Fibroblast of lung (primary cell): ENCODE results near the gene NFYC.

ENCODE experiments used
- EZH2 ChIP-seq: IDR thresholded peaks from 2 replicates; pipeline ENCODE4 v1.5.1; 2012; ENCODE audit warnings: low read length, control low read depth, mild to moderate bottlenecking; ENCODE audit errors: missing control alignments
- TF ChIP-seq, protein P1 (sequence below), 2 donors: IDR thresholded peaks in 1 of 2; conservative IDR thresholded peaks in 1 of 2; 1 replicate in 1 of 2; 2 replicates in 1 of 2; pipeline ENCODE4 v1.5.1; 2011 to 2012; ENCODE audit warnings: low read length in 2 of 2, control low read depth in 1 of 2, inconsistent platforms in 1 of 2, low read depth in 1 of 2, mild to moderate bottlenecking in 1 of 2

- TF ChIP-seq, protein P1, sequence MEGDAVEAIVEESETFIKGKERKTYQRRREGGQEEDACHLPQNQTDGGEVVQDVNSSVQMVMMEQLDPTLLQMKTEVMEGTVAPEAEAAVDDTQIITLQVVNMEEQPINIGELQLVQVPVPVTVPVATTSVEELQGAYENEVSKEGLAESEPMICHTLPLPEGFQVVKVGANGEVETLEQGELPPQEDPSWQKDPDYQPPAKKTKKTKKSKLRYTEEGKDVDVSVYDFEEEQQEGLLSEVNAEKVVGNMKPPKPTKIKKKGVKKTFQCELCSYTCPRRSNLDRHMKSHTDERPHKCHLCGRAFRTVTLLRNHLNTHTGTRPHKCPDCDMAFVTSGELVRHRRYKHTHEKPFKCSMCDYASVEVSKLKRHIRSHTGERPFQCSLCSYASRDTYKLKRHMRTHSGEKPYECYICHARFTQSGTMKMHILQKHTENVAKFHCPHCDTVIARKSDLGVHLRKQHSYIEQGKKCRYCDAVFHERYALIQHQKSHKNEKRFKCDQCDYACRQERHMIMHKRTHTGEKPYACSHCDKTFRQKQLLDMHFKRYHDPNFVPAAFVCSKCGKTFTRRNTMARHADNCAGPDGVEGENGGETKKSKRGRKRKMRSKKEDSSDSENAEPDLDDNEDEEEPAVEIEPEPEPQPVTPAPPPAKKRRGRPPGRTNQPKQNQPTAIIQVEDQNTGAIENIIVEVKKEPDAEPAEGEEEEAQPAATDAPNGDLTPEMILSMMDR (conservative IDR thresholded peaks at IDR 0.05 in 1 of 2, IDR thresholded peaks at IDR 0.05 in 1 of 2; ENCODE audit: low read depth in 1 of 2, low read length in 2 of 2): no peak
- TF ChIP-seq EZH2: no peak
These were observed 6.8 kb upstream of the NFYC start for GRCh38 chr1:40684669-40685068.
